ENCODE data around the gene ACTL6B. TPM values are rescaled to one million over a fixed set of nuclear protein-coding genes. Genes with fewer than 3 reads are reported as not detected.

The ACTL6B gene
- total RNA-seq, 1 experiment from 2014 or later: not detected

DNA sequence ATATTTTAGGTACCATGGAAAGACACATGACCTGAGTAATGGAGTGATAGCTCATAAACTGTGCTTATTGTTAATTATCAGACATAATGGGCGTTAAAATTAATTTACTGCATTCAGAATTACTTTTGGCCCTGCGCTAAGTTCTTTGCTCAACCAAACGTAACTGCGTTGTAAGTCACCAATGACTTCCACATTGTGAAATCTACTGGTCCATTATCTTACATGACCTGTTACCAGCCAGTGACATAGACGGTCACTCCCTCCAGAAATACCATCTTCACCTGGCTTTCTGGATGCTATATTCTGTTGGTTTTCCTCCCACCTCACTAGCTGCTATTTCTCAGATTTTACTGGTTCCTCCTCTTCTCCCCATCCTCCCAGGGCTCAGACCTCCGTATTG is 42.8 kb upstream of the ACTL6B start:
- Mint-ChIP-seq H3K27me3 (ENCODE audit: insufficient read depth, unreplicated experiment) (no peaks in the 10 kb centered on the region), H3K36me3 (ENCODE audit: insufficient read depth, unreplicated experiment) (no peaks in the 10 kb centered on the region), H3K4me1 (ENCODE audit: low read depth, unreplicated experiment) (no peaks in the 10 kb centered on the region), H3K9me3 (ENCODE audit: unreplicated experiment) (no peaks in the 10 kb centered on the region), H3K27ac (ENCODE audit: unreplicated experiment) (no peak overlapping the region), H3K4me3 (ENCODE audit: unreplicated experiment) (no peak overlapping the region)
- ChIA-PET POLR2A (interaction anchor here (0.7 kb wide), 1 partner anchor 161 kb away, joined by 3 read pairs; no protein-coding TSS in a partner anchor), CTCF (no interaction called here)
- no peak for DNase-seq
- peaks cover 7% of the 10 kb centered on the region for H3K4me1 ChIP-seq
- intact Hi-C loops (cut with micrococcal nuclease; ENCODE audit: unreplicated experiment): no loop called here
- no peaks in the 10 kb centered on the region for H3K9me3 ChIP-seq
- no peaks in the 10 kb centered on the region for H3K36me3 ChIP-seq (ENCODE audit: control insufficient read depth, insufficient read depth, low read length)
- no TSS peak for BruUV-seq (replicated peaks)
- no peak overlapping the region for H3K4me3 ChIP-seq (ENCODE audit: low read depth, low read length)
- TF ChIP-seq, protein P1, sequence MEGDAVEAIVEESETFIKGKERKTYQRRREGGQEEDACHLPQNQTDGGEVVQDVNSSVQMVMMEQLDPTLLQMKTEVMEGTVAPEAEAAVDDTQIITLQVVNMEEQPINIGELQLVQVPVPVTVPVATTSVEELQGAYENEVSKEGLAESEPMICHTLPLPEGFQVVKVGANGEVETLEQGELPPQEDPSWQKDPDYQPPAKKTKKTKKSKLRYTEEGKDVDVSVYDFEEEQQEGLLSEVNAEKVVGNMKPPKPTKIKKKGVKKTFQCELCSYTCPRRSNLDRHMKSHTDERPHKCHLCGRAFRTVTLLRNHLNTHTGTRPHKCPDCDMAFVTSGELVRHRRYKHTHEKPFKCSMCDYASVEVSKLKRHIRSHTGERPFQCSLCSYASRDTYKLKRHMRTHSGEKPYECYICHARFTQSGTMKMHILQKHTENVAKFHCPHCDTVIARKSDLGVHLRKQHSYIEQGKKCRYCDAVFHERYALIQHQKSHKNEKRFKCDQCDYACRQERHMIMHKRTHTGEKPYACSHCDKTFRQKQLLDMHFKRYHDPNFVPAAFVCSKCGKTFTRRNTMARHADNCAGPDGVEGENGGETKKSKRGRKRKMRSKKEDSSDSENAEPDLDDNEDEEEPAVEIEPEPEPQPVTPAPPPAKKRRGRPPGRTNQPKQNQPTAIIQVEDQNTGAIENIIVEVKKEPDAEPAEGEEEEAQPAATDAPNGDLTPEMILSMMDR (IDR thresholded peaks at IDR 0.05; ENCODE audit: insufficient read depth in 1 of 2, low read depth in 1 of 2, low read length in 1 of 2, severe bottlenecking in 1 of 2, unreplicated experiment in 1 of 2): no peak
- no peaks in the 10 kb centered on the region for H3K27me3 ChIP-seq (replicated peaks; ENCODE audit: control insufficient read depth, insufficient read depth, low read length)

DNA sequence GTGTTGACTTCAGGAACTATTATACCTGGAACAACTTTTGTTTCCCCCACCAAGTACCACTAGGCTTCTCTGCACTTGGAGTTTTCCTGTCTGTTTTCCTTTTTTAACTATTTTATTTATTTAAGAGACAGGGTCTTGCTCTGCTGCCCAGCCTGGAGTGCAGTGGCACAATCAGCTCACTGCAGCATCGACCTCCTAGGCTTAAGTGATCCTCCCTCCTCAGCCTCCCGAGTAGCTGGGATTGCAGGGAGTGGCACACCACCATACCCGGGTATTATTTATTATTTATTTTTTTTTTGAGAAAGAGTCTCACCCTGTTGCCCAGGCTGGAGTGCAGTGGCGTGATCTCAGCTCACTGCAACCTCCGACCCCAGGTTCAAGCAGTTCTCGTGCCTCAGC is 39.9 kb upstream of the ACTL6B start:
- Histone ChIP-seq H3K4me1 (peaks cover 19% of the 10 kb centered on the region), H3K4me3 (ENCODE audit: low read depth, low read length) (no peak overlapping the region), H3K36me3 (ENCODE audit: control insufficient read depth, insufficient read depth, low read length) (no peaks in the 10 kb centered on the region; the same call in 1 of the 2 replicates), H3K9me3 (no peaks in the 10 kb centered on the region), H3K27me3 (replicated peaks; ENCODE audit: control insufficient read depth, insufficient read depth, low read length) (no peaks in the 10 kb centered on the region)
- intact Hi-C loops (cut with micrococcal nuclease; ENCODE audit: unreplicated experiment): no loop called here
- TF ChIP-seq, protein P1 (IDR thresholded peaks at IDR 0.05; ENCODE audit: insufficient read depth in 1 of 2, low read depth in 1 of 2, low read length in 1 of 2, severe bottlenecking in 1 of 2, unreplicated experiment in 1 of 2): no peak
- peak overlapping the region; percentile 7 for H3K4me3 Mint-ChIP-seq (ENCODE audit: unreplicated experiment)
- H3K27me3 Mint-ChIP-seq (ENCODE audit: insufficient read depth, unreplicated experiment): no peaks in the 10 kb centered on the region
- no peaks in the 10 kb centered on the region for H3K9me3 Mint-ChIP-seq (ENCODE audit: unreplicated experiment)
- peaks cover 18% of the 10 kb centered on the region for H3K4me1 Mint-ChIP-seq (ENCODE audit: low read depth, unreplicated experiment)
- no TSS peak for BruUV-seq (replicated peaks)
- ChIA-PET CTCF (interaction anchor here (0.5 to 1.7 kb wide), 2 partner anchors 9 to 107 kb away, joined by 3 to 7 read pairs; partner anchors contain the start of gene POP7), POLR2A (no interaction called here)
- H3K27ac Mint-ChIP-seq (ENCODE audit: unreplicated experiment): no peak overlapping the region
- peaks cover 18% of the 10 kb centered on the region for H3K36me3 Mint-ChIP-seq (ENCODE audit: insufficient read depth, unreplicated experiment)
- no peak for DNase-seq

DNA sequence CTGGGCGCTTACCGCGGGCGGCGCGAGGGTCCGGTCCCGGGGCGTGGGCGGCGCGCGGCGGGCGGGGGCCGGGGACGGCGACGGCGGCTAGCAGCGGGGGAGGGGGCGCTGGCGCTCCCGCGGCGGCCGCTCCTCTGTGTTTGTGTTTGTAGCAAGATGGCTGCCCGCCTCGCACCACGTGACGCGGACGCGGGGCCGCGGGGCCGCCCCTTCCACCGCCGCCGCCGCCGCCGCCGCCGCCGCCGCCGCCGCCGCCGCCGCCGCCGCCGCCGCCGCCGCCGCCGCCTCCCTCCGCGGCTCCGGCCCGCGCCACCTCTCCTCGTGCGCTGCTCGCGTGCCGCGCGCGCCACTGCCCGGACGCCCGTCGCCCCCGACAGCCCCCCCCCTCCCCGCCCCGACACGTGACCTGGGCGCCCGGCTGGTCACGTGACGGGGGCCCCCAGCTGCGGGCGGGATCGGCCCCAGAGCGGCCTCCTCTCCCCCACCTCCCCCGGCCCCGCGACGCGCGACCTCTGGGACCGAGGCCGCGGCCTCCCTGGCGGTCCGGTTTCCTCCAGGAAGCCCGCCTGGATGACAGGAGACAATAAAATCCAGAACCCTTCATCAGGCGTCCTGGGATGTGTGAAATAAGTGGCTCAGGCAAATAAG is 38.0 kb upstream of the ACTL6B start, which contains the start of gene GIGYF1:
Gene GIGYF1 (minus strand): TSS at position 153 of the 648 bp plus-strand sequence. CDS start 6,012 bp downstream, outside the sequence.
- intact Hi-C loops (cut with micrococcal nuclease; ENCODE audit: unreplicated experiment): loop anchor here (5.0 kb wide), 1 partner anchor 62 kb away; no protein-coding TSS in a partner anchor
- H3K9me3 Mint-ChIP-seq (ENCODE audit: unreplicated experiment): no peaks in the 10 kb centered on the region
- peak within 1 kb of the TSS; percentile 55 for H3K4me3 ChIP-seq (ENCODE audit: low read depth, low read length)
- peak; percentile 80 to 83 for DNase-seq
- BruUV-seq (replicated peaks): no TSS peak
- H3K4me3 Mint-ChIP-seq (ENCODE audit: unreplicated experiment): peak within 1 kb of the TSS; percentile 96
- H3K36me3 Mint-ChIP-seq (ENCODE audit: insufficient read depth, unreplicated experiment): peaks cover 27% of the 10 kb centered on the region
- TF ChIP-seq, protein P1 (IDR thresholded peaks at IDR 0.05; ENCODE audit: insufficient read depth in 1 of 2, low read depth in 1 of 2, low read length in 1 of 2, severe bottlenecking in 1 of 2, unreplicated experiment in 1 of 2): no peak
- peaks cover 18% of the 10 kb centered on the region for H3K4me1 Mint-ChIP-seq (ENCODE audit: low read depth, unreplicated experiment)
- no peaks in the 10 kb centered on the region; the same call in 1 of the 2 replicates for H3K36me3 ChIP-seq (ENCODE audit: control insufficient read depth, insufficient read depth, low read length)
- H3K27ac Mint-ChIP-seq (ENCODE audit: unreplicated experiment): peak within 1 kb of the TSS; percentile 95
- H3K27me3 Mint-ChIP-seq (ENCODE audit: insufficient read depth, unreplicated experiment): no peaks in the 10 kb centered on the region
- ChIA-PET POLR2A (interaction anchor here (0.6 to 3.0 kb wide), 7 partner anchors 11 to 195 kb away, joined by 3 to 18 read pairs (median 5); partner anchors contain the start of genes FBXO24, GNB2, LRCH4 and MOSPD3), CTCF (interaction anchor here (0.5 to 2.8 kb wide), 4 partner anchors 11 to 108 kb away, joined by 4 to 21 read pairs (median 4); partner anchors contain the start of genes FBXO24 and POP7)
- no peaks in the 10 kb centered on the region for H3K9me3 ChIP-seq
- H3K4me1 ChIP-seq: peaks cover 19% of the 10 kb centered on the region
- no peaks in the 10 kb centered on the region for H3K27me3 ChIP-seq (replicated peaks; ENCODE audit: control insufficient read depth, insufficient read depth, low read length)

Measured in Caco-2 (cell line).